T-helper 1 cell (primary cell): ENCODE results near the gene ZNF417.
A peak's percentile ranks its signal among the peaks of the same experiment; 100 is the strongest.
"Not testable (repeated sequence)": the region's sequence is repeated elsewhere in the genome, so short reads cannot be mapped to it uniquely, and the experiment has no call there.

Experiments used
- DNase-seq, 5 donors: peaks; one replicate each; pipeline ENCODE4 v3.0.0-alpha.2; 2012 to 2020
- total RNA-seq, 4 donors: gene quantifications; one replicate each; lab custom pipeline; 2026; lab: John Stamatoyannopoulos, UW

ZNF417 gene
- 30.2 to 57.7 (median 48.1) reads per million in 4 donors for total RNA-seq

- DNase-seq: peak; percentile 71 to 91 (median 83)
Observed at GRCh38 chr19:57916168-57916995, at the start of gene ZNF417. Gene ZNF417, minus strand, starts transcription at chr19:57916592. Its CDS starts 181 bp downstream, at chr19:57916411.

DNA sequence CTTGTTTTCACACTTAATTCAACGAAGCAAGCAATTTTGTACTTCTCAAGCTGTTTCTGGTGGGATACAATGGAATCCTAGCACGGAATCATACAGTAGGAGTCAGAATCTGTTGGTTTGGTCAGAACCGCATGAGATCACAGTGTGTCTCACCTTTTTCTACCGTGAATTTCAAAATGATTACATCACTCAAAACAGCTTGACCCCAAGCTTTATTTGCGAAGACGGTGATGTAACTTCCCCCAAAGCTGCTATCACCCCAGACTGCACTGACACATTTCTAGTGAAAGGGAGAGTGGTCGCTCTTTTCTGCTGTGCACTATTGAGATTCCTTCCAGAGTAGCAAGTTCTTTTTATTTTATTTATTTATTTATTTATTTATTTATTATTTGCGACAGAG, 48.4 kb upstream of the ZNF417 start:
- DNase-seq: no peak

- DNase-seq: no peak
Observed at GRCh38 chr19:57961785-57962184, 45.4 kb upstream of the ZNF417 start.

- DNase-seq: no peak
Observed at GRCh38 chr19:57954996-57955395, 38.6 kb upstream of the ZNF417 start.

- DNase-seq: no peak
Observed at GRCh38 chr19:57949702-57950101, 33.3 kb upstream of the ZNF417 start.

GRCh38 chr19:57949296-57949695, 32.9 kb upstream of the ZNF417 start:
- no peak for DNase-seq

DNA sequence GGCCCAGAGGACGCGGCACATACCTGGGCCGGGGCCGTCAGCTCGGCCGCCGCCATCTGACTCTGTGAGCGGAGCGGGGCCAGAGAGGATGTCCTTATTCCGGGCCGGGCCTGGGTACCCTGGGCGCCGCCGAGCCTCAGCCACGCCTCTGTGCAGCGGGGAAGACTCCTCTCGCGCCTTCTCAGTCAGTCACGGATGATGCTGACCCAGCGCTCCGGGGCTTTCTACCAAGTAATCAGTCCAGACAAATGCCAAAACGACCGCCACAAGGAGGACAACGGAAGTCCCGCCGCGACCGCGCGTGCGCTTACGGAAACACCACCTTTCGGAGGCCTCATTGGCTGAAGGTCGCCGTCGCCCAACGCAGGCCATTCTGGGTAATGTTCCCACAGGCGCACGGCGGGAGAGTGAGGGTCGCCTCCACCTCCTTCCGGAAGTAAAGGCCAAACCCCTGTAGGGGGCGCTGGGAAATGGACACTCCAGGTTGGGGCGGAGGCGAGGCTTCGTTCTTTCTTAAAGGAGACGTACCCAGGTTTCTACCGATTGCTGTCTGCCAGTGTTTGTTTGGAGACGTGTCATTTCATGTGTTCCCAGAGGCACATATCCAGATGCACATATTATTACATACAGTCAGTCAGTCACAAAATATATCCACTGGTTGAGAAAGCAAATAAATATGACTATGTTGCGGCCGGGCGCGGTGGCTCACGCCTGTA, 31.2 kb upstream of the ZNF417 start, which contains the start of gene ZNF256:
Gene ZNF256, minus strand, starts transcription at position 288 of the 716 bp plus-strand sequence. Its CDS starts 232 bp downstream, at position 56.
- DNase-seq: peak; percentile 66 to 89 (median 78)

GRCh38 chr19:57947088-57947418, 30.7 kb upstream of the ZNF417 start:
- DNase-seq: no peak

DNA sequence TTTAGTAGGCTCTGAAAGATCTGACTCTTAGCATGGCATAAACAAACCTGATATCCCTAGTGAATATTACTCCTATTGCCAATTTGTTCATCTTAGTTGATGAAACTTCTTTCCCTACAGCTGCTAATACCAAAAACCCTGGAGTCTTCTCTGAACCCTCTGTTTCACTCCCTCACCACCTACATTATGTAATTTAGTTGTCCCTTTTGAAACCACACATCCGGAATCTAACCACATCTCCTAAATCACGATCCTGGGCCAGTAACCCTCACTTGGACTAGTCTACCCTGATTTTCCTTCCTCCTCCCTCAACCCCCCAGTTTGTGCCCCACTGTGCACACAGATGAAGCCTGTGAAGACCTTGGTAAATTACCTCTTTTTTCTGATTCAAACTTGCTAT, 29.9 kb upstream of the ZNF417 start:
- no peak for DNase-seq

DNA sequence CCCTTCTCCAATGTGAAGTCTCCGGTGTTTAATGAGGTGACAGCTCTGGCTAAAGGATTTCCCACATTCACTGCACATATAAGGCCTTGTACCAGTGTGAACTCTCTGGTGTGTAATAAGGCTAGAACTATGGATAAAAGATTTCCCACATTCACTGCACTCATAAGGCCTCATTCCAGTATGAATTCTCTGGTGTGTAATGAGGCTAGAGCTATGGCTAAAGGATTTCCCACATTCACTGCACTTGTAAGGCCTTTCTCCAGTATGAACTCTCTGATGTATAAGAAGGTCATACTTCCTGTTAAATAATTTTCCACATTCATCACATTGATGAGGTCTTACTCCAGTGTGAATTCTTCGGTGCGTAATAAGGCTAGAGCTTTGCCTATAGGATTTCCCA, 25.2 kb upstream of the ZNF417 start:
- DNase-seq: no peak

DNA sequence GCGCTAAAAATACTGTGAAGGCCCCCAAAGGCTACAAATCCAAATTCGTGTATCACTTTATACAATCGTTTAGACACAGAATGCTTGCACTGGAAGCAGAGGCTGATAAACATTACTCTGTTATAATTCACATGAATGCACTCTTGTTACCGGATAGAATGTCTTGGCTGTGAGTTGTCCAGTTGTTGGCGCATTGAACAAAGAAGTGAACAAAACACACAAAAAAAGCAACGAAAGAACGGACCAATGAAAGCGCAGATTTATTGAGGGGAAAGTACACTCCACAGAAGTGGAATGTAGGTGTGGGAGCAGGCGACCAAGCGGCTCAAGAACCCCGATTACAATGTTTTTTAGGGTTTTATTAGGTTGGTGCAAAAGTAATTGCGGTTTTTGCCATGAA, 19.3 kb upstream of the ZNF417 start:
- DNase-seq: no peak

DNA sequence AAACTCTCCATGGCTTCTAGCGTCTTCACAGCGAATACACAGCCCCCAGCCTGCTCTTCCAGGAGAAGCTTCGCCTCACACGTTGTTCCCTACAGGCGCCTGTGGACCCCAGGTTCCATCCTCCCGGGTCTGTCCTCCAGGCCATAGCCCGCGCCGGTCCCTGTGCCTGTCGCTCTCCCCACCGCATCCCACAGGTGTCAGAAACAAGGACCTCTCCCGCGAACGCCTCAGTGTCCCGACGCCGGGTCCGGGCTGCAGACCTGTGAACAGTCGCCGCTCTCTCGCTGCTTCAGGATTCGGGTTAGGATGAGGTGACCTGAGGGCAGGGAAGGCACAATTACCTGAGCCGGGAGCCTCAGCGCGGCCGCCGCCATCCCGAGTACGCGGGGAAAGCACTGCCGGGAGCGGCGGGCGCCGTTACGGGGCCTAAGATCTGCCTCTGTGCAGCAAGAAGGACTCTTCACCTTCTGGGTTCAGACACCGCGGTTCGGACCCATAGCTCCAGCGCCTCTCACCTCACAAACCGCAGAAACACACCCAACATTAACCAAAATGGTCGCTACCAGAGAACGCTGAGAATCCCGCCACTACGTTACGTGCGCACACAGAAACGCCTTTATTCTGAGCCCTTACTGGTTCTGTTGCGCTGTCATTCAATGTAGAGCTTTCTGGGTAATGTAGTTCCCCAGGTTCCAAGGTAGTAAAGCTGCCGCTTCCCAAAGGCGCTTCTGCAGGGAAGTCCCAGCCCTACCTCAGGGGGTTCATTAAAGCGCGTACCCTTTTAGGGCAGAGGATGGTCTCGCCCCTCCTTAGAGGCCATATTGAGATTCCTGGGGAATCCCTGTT, 18.7 kb upstream of the ZNF417 start, which contains the start of gene ZNF418:
Gene ZNF418, minus strand, starts transcription at position 583 of the 846 bp plus-strand sequence. CDS start 1,580 bp downstream, outside the sequence.
- DNase-seq: peak in 4 of 5 donors; percentile 17 to 35 (median 30)

DNA sequence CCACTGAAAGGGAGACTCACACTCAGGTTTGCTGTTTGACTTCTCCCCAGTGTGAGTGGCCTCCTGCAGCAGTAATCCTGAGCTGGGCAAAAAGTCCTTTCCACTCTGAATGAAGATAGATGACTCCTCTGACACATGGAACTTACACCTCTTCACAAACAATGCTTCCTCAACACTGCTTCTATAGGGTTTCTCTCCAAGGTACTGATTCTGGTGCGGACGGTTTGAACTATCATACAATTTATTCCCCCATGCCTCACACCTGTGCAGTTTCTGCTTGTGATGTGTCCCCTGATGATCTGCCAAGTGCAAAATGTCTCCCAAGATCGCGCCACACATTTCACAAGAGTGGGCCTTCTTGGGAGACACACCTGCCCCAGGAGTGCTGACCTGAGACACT, 11.2 kb upstream of the ZNF417 start:
- DNase-seq: no peak

GRCh38 chr19:57914531-57914930, 1.9 kb downstream of the ZNF417 start:
- no peak for DNase-seq

DNA sequence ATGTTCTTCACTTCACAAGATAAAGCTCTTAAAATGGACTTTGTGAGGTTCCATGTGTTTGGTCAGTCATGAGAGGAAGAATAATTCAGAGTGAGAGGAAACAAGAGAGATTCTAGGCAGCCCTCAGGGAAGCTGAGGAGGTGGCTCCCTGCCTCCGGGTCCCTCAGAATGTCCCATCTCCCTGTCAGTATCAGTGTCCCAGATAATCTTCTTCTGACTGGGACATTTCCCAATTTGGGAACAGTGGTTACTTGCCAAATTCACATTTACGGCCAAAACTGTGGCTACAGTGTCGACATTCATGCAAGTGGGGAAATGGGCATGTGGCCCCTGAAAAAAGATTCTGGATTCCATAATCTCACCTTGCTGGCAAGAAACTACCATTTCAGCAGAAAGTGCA, 9.0 kb downstream of the ZNF417 start:
- no peak for DNase-seq

DNA sequence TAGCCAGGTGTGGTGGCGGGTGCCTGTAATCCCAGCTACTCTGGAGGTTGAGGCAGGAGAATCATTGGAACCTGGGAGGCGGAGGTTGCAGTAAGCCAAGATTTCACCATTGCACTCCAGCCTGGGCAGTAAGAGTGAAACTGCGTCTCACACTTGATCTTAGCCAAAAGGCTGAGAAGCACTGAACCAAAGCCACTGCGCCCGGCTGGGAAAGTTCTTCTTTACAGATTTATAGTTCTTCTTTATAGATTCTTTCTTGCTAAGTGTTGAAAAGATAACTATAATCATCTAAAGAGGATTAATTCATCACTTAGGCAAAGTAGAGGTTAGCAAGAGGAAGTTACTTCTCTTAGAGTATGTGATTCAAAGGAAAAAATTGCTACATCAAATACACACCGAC, 11.1 kb downstream of the ZNF417 start:
- no peak for DNase-seq

DNA sequence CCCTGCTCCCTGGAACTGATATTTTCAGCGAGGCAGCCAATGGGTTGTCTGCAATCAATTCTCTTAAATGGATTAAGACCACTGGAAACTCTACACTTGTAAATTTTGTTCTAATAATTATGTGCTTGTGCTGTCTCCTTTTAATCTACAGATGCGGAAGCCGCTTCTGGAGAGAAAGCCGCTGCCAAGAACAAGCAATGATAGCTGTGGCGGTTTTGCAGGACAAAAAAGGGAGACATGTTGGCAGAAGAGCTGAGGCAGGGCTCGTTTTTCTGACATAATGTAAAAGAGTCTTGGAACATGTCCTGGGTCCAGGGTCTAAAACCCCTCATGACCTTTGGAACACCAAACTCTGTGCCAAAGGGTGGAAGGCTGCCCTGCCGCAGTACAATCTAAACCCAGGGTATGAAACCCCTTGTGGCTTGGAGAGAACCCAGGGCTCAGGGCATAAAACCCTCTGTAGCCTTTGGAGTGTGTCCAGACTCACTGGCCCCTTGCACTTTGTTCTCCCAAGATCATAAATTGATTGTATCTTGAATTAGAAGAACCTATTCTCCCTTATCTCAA, 12.7 kb downstream of the ZNF417 start:
- no peak for DNase-seq

GRCh38 chr19:57900311-57900710, 16.1 kb downstream of the ZNF417 start:
- no peak for DNase-seq

GRCh38 chr19:57890706-57891105, 25.7 kb downstream of the ZNF417 start:
- DNase-seq: not testable (repeated sequence)

- peak; percentile 45 to 77 (median 64) for DNase-seq
Observed at GRCh38 chr19:57888560-57889231, 27.7 kb downstream of the ZNF417 start, which contains the start of gene ZNF814. Gene ZNF814, minus strand, starts transcription at chr19:57889037. Its CDS starts 235 bp downstream, at chr19:57888802.

- DNase-seq: no peak
Observed at GRCh38 chr19:57888107-57888559, 28.3 kb downstream of the ZNF417 start.
